ENCODE results near the gene CNBD2. TPM values are rescaled to one million over a fixed set of nuclear protein-coding genes. Genes with fewer than 3 reads are reported as not detected.
A peak's percentile ranks its signal among the peaks of the same experiment; 100 is the strongest.

The CNBD2 gene
- total and polyA plus RNA-seq, 7 donors = 1.7 to 14.6 (median 7.1) TPM

- TF ChIP-seq POLR2AphosphoS5 (IDR thresholded peaks at IDR 0.05) (no peak), EP300 (IDR thresholded peaks at IDR 0.05) (no peak), POLR2A (IDR thresholded peaks at IDR 0.05) (no peak), CTCF (IDR thresholded peaks at IDR 0.05) (no peak)
- H3K4me1 ChIP-seq = peaks cover 0 to 17% (median 12%) of the 10 kb centered on the region in 4 donors
- H3K4me3 ChIP-seq = no peak overlapping the region
- H3K9me3 ChIP-seq = peaks cover 0 to 2% (median 0%) of the 10 kb centered on the region in 4 donors
- H3K27ac ChIP-seq = no peak overlapping the region
- no peak for DNase-seq
- H3K27me3 ChIP-seq = no peaks in the 10 kb centered on the region
- no peaks in the 10 kb centered on the region for H3K36me3 ChIP-seq
- intact Hi-C loops (cut with DNase I) = no loop called here
- 57 to 73% methylated on average over 1 of the region's 1 CpG for WGBS, 2 donors
These were observed 93.4 kb downstream of the CNBD2 start for GRCh38 chr20:36061754-36062153.

GRCh38 chr20:36062799-36063198, 94.4 kb downstream of the CNBD2 start:
- H3K36me3 ChIP-seq = no peaks in the 10 kb centered on the region
- H3K4me1 ChIP-seq = peaks cover 0 to 17% (median 12%) of the 10 kb centered on the region in 4 donors
- WGBS, 2 donors = 23 to 63% methylated on average over 1 of the region's 1 CpG
- H3K9me3 ChIP-seq = peaks cover 0 to 2% (median 0%) of the 10 kb centered on the region in 4 donors
- H3K27ac ChIP-seq = no peak overlapping the region
- TF ChIP-seq EP300 (IDR thresholded peaks at IDR 0.05) (no peak), POLR2AphosphoS5 (IDR thresholded peaks at IDR 0.05) (no peak), CTCF (IDR thresholded peaks at IDR 0.05) (no peak), POLR2A (IDR thresholded peaks at IDR 0.05) (no peak)
- no peak overlapping the region for H3K4me3 ChIP-seq
- DNase-seq = no peak
- H3K27me3 ChIP-seq = no peaks in the 10 kb centered on the region
- intact Hi-C loops (cut with DNase I) = no loop called here

GRCh38 chr20:36063916-36064657, 95.7 kb downstream of the CNBD2 start:
- DNase-seq = no peak
- H3K4me1 ChIP-seq = peaks cover 0 to 17% (median 12%) of the 10 kb centered on the region in 4 donors
- H3K27ac ChIP-seq = peak overlapping the region; percentile 77 to 87 (median 81)
- no peak for TF ChIP-seq POLR2AphosphoS5 (IDR thresholded peaks at IDR 0.05)
- H3K9me3 ChIP-seq = peaks cover 0 to 2% (median 0%) of the 10 kb centered on the region in 4 donors
- peak overlapping the region; percentile 55 to 72 (median 70) for H3K4me3 ChIP-seq
- H3K36me3 ChIP-seq = no peaks in the 10 kb centered on the region
- WGBS, 2 donors = 12 to 24% methylated on average over 26 of the region's 26 CpGs
- H3K27me3 ChIP-seq = no peaks in the 10 kb centered on the region
- intact Hi-C loops (cut with DNase I) = loop anchor here (1.0 kb wide), 1 partner anchor 13 kb away; no protein-coding TSS in a partner anchor

GRCh38 chr20:36064658-36065426, 96.5 kb downstream of the CNBD2 start:
- intact Hi-C loops (cut with DNase I) = loop anchor here (1.0 kb wide), 1 partner anchor 14 kb away; no protein-coding TSS in a partner anchor
- 2% methylated on average over 61 of the region's 61 CpGs for WGBS, 2 donors
- H3K27me3 ChIP-seq = no peaks in the 10 kb centered on the region
- peaks cover 0 to 2% (median 0%) of the 10 kb centered on the region in 4 donors for H3K9me3 ChIP-seq
- peak; percentile 97 for DNase-seq
- H3K4me1 ChIP-seq = peaks cover 0 to 17% (median 12%) of the 10 kb centered on the region in 4 donors
- TF ChIP-seq EP300 (IDR thresholded peaks at IDR 0.05) = no peak
- no peak for TF ChIP-seq CTCF (IDR thresholded peaks at IDR 0.05)
- TF ChIP-seq POLR2A (IDR thresholded peaks at IDR 0.05) = peak; percentile 42 to 75
- peak; percentile 77 to 93 (median 88) for TF ChIP-seq POLR2AphosphoS5 (IDR thresholded peaks at IDR 0.05)
- peak overlapping the region; percentile 55 to 72 (median 70) for H3K4me3 ChIP-seq
- no peaks in the 10 kb centered on the region for H3K36me3 ChIP-seq
- peak overlapping the region; percentile 77 to 87 (median 81) for H3K27ac ChIP-seq

Measured in sigmoid colon (tissue), 7 donors.